Transverse colon (tissue), 4 donors: ENCODE data around the gene FKRP.

Experiments used
- CTCF ChIP-seq, 5 experiments: fragments of 200-600 bp in 3 of 5; fragments of 450-650 bp in 2 of 5; sonication (generic) in 3 of 5; IDR thresholded peaks; 1 replicate in 2 of 5; 2 replicates in 3 of 5; pipeline ENCODE4 v1.5.1; 2016 to 2017; ENCODE audit warnings: antibody characterized with exemption in 5 of 5, inconsistent platforms in 3 of 5, mild to moderate bottlenecking in 2 of 5, moderate library complexity in 1 of 5
- EP300 ChIP-seq: sonication (generic); formaldehyde crosslinking; IDR thresholded peaks from one replicate; pipeline ENCODE4 v1.6.1; 2017; ENCODE audit warnings: antibody characterized with exemption, low read depth
- POLR2A ChIP-seq: fragments of 450-650 bp; IDR thresholded peaks from one replicate; pipeline ENCODE4 v1.6.1; 2016; ENCODE audit warnings: antibody characterized with exemption, mild to moderate bottlenecking, moderate library complexity
- POLR2AphosphoS5 ChIP-seq, 3 donors: sonication (generic); formaldehyde crosslinking; IDR thresholded peaks; one replicate each; pipeline ENCODE4 v1.6.1; 2016; ENCODE audit warnings: antibody characterized with exemption in 3 of 3

GRCh38 chr19:46755077-46755852, 9.4 kb downstream of the FKRP start:
- TF ChIP-seq CTCF (IDR thresholded peaks at IDR 0.05) (no peak), POLR2AphosphoS5 (IDR thresholded peaks at IDR 0.05) (no peak), POLR2A (no peak), EP300 (no peak)
